ENCODE results near the gene ATP6V0E2.

DNA sequence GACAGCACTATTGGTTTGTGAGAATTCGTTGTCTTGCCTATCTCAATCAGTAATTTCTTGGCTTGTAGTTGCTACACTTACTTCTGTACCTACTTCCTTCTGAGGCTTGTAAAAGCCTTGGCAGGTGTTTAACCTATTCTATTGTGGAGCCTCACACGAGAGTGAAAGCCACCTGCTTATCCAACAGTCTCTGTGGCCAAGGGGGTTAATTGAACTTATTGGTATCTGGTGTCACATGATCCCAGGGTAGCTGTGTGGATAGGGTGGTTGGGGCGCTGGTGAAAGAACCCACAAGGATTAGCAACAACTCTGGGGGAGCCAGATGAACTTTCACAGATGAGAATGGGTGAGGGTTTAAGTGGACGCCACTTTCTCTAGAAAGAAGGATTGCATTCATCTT is 13.9 kb upstream of the ATP6V0E2 start:
- TF ChIP-seq, protein P1, sequence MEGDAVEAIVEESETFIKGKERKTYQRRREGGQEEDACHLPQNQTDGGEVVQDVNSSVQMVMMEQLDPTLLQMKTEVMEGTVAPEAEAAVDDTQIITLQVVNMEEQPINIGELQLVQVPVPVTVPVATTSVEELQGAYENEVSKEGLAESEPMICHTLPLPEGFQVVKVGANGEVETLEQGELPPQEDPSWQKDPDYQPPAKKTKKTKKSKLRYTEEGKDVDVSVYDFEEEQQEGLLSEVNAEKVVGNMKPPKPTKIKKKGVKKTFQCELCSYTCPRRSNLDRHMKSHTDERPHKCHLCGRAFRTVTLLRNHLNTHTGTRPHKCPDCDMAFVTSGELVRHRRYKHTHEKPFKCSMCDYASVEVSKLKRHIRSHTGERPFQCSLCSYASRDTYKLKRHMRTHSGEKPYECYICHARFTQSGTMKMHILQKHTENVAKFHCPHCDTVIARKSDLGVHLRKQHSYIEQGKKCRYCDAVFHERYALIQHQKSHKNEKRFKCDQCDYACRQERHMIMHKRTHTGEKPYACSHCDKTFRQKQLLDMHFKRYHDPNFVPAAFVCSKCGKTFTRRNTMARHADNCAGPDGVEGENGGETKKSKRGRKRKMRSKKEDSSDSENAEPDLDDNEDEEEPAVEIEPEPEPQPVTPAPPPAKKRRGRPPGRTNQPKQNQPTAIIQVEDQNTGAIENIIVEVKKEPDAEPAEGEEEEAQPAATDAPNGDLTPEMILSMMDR (IDR thresholded peaks at IDR 0.05) = no peak
- TF ChIP-seq POLR2A (IDR thresholded peaks at IDR 0.05) (no peak), POLR2AphosphoS5 (IDR thresholded peaks at IDR 0.05) (no peak)
